22Rv1 (cell line): ENCODE measurements around the gene PRDM2.
"Not testable (repeated sequence)": the region's sequence is repeated elsewhere in the genome, so short reads cannot be mapped to it uniquely, and the experiment has no call there.

Experiments
- H3K27ac ChIP-seq: fragments of 450-650 bp; 2 replicates; pipeline ENCODE4 v1.5.1; 2017
- ZFX ChIP-seq: fragments of 450-650 bp; IDR thresholded peaks from 2 replicates; pipeline ENCODE4 v1.6.1; 2017; ENCODE audit warnings: antibody characterized with exemption, borderline replicate concordance
- TF ChIP-seq, protein P1 (sequence below): fragments of 450-650 bp; IDR thresholded peaks from 2 replicates; pipeline ENCODE4 v1.5.1; 2017; ENCODE audit warnings: mild to moderate bottlenecking

Gene PRDM2

DNA sequence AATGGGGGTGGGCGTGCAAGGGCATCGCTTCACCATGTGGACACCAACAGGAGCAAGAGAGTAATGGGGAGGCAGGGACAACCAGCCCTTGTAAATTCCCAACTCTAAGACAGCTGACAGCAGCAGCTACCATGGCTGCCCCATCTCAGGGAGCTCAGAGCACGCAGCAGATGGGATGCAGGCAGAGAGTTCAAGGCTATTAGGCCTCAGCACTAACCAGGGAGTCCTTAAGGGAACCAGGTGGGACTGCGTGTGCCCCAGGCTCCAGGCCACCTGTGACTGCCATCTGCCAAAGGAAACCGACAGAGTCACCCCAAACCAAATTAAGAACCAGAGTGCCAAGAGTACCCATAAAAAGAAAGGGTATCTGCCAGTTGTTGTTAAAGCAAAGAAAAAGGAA, 33.7 kb upstream of the PRDM2 start:
- no peak overlapping the region for H3K27ac ChIP-seq
- no peak for TF ChIP-seq ZFX
- TF ChIP-seq, protein P1, sequence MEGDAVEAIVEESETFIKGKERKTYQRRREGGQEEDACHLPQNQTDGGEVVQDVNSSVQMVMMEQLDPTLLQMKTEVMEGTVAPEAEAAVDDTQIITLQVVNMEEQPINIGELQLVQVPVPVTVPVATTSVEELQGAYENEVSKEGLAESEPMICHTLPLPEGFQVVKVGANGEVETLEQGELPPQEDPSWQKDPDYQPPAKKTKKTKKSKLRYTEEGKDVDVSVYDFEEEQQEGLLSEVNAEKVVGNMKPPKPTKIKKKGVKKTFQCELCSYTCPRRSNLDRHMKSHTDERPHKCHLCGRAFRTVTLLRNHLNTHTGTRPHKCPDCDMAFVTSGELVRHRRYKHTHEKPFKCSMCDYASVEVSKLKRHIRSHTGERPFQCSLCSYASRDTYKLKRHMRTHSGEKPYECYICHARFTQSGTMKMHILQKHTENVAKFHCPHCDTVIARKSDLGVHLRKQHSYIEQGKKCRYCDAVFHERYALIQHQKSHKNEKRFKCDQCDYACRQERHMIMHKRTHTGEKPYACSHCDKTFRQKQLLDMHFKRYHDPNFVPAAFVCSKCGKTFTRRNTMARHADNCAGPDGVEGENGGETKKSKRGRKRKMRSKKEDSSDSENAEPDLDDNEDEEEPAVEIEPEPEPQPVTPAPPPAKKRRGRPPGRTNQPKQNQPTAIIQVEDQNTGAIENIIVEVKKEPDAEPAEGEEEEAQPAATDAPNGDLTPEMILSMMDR, result no peak

- no peak overlapping the region for H3K27ac ChIP-seq
- no peak for TF ChIP-seq ZFX
- TF ChIP-seq, protein P1, result no peak
These were observed 32.3 kb upstream of the PRDM2 start for GRCh38 chr1:13667691-13668090.

GRCh38 chr1:13674377-13674776, 25.6 kb upstream of the PRDM2 start:
- no peak overlapping the region for H3K27ac ChIP-seq
- TF ChIP-seq ZFX, result no peak
- TF ChIP-seq, protein P1, result no peak

DNA sequence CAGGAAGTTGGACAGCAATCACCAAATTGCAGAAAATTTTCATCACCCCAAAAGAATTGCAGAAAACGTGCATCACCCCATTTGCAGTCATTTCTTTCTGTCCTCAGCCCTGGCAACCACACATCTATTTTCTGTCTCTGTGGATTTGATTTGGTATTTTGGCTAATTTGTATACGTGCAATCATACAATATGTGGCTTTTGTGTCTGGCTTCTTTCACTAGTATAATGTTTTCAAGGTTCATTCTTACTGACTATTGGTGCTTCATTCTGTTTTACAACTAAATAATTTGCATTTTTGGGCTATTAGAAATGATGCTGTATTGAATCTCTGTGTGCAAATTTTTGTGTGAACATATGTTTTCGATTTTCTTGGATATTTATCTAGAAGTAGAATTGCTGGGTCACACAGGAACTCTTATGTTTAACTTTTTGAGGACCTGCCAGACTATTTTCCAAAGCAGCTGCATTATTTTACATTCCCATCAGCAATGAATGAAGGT, 24.8 kb upstream of the PRDM2 start:
- no peak overlapping the region for H3K27ac ChIP-seq
- TF ChIP-seq ZFX, result no peak
- TF ChIP-seq, protein P1, result no peak

DNA sequence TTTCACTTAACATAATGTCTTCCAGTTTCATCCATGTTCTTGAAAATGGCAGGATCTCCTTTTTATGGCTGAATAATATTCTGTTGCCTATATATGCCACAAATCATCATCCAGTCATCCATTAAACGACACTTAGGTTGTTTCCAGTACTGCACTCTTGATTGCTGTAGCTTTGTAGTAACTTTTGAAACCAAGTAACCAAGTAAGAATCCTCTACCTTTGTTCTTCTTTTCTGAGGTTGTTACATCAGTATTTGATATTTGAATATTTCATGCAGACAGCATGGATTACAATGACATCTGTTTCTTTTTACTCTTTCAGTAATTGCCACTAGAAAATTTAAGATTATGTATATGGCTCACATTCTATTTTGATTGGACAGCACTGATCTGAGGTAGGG, 22.1 kb upstream of the PRDM2 start:
- TF ChIP-seq, protein P1, result no peak
- no peak for TF ChIP-seq ZFX
- no peak overlapping the region for H3K27ac ChIP-seq

DNA sequence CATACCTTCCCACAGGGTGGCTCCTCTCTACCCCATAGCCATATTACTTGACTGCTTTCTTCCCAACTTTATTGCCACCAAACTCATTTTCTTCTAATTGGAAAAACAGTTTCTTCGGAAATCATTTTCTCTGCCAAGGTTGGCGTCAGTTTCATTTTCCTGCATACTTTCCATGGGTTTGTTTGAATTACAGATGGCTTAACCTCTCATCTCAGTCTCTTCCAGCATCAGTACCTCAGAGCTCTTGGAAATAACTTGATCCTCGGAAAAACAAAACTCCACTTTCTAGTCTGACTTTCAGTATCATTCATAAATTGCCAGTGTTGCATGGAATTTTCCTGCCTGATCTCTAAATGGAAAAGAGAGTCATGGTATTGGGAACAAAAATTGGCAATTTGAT, 20.3 kb upstream of the PRDM2 start:
- TF ChIP-seq, protein P1, result no peak
- no peak for TF ChIP-seq ZFX
- no peak overlapping the region for H3K27ac ChIP-seq

DNA sequence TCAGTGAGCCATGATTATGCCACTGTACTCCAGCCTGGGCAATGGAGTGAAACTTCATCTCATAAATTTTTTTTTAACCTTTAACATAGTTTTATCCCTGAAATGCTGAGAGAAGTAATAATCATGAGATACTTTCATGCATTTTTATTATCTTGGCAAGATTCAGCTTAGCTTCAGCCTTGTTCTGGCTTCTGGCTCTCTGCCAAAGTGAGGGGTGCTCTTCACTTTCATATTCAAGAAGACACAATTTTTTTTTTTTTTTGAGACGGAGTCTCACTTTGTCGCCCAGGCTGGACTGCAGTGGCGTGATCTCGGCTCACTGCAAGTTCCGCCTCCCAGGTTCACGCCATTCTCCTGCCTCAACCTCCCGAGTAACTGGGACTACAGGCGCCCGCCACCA, 19.4 kb upstream of the PRDM2 start:
- H3K27ac ChIP-seq, result not testable (repeated sequence)

DNA sequence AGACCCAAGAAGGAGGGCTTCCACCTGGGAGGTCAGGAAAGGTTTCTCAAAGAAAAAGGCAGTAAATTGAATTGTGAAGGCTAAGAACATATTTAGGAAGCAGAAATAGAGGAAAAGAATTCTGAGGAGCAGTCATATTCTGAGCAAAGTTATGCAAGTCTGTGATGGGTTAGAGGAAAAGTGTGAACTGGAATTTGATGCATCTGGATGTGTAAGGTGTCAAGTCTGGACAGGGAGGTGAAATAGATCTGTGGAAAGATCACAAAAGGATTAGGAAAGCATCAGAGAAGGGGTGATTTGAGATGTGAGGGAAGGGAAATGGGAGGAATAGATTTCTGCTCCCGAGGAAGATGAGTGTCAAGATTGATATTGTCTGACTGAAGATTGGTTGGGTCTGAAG, 18.1 kb upstream of the PRDM2 start:
- H3K27ac ChIP-seq, result no peak overlapping the region
- TF ChIP-seq, protein P1, result no peak
- TF ChIP-seq ZFX, result no peak
